ENCODE measurements around the gene PFKP. TPM values are rescaled to one million over a fixed set of nuclear protein-coding genes. Genes with fewer than 3 reads are reported as not detected.
"Not testable (repeated sequence)": the region's sequence is repeated elsewhere in the genome, so short reads cannot be mapped to it uniquely, and the experiment has no call there.

The PFKP gene
- polyA plus RNA-seq, 6 donors from 2014 or later: 26.3 to 51.2 (median 39.7) TPM

GRCh38 chr10:3099291-3100092 lies 32.1 kb downstream of the PFKP start:
- no peak overlapping the region for H3K4me3 Mint-ChIP-seq
- DNase-seq: no peak
- H3K36me3 Mint-ChIP-seq: peaks cover 27 to 31% of the 10 kb centered on the region in 2 donors
- peak overlapping the region in 2 of 6 donors; percentile 7 to 84 for H3K27ac Mint-ChIP-seq
- H3K9me3 Mint-ChIP-seq: no peaks in the 10 kb centered on the region
- no peaks in the 10 kb centered on the region for H3K27me3 Mint-ChIP-seq
- peaks cover 4 to 16% (median 15%) of the 10 kb centered on the region in 3 donors for H3K4me1 Mint-ChIP-seq
- no peak for ATAC-seq (ENCODE audit: low read depth in 2 of 2)

- Mint-ChIP-seq H3K27ac (no peak overlapping the region), H3K36me3 (peaks cover 25 to 34% of the 10 kb centered on the region in 2 donors), H3K9me3 (no peaks in the 10 kb centered on the region)
Measured at GRCh38 chr10:3100093-3100792, 32.9 kb downstream of the PFKP start.

GRCh38 chr10:3100856-3101640 lies 33.7 kb downstream of the PFKP start:
- ATAC-seq (ENCODE audit: low read depth in 2 of 2): no peak
- Mint-ChIP-seq H3K4me3 (no peak overlapping the region), H3K9me3 (no peaks in the 10 kb centered on the region), H3K27ac (peak overlapping the region in 1 of 6 donors; percentile 67), H3K36me3 (peaks cover 25 to 34% of the 10 kb centered on the region in 2 donors), H3K27me3 (no peaks in the 10 kb centered on the region), H3K4me1 (peaks cover 2 to 5% (median 4%) of the 10 kb centered on the region in 3 donors)
- DNase-seq: no peak

More at GRCh38 chr10:3100093-3100792, 32.9 kb downstream of the PFKP start:
- Mint-ChIP-seq H3K4me3 (no peak overlapping the region), H3K4me1 (peaks cover 4 to 12% (median 9%) of the 10 kb centered on the region in 3 donors), H3K27me3 (no peaks in the 10 kb centered on the region)
- ATAC-seq (ENCODE audit: low read depth in 2 of 2) (no peak), DNase-seq (no peak)

GRCh38 chr10:3102720-3103427 lies 35.5 kb downstream of the PFKP start:
- H3K4me3 Mint-ChIP-seq: no peak overlapping the region
- H3K9me3 Mint-ChIP-seq: no peaks in the 10 kb centered on the region
- H3K36me3 Mint-ChIP-seq: peaks cover 25 to 34% of the 10 kb centered on the region in 2 donors
- no peak for DNase-seq
- ATAC-seq (ENCODE audit: low read depth in 2 of 2): no peak
- no peaks in the 10 kb centered on the region for H3K27me3 Mint-ChIP-seq
- H3K4me1 Mint-ChIP-seq: peaks cover 0 to 4% (median 0%) of the 10 kb centered on the region in 3 donors
- peak overlapping the region in 1 of 6 donors; percentile 36 for H3K27ac Mint-ChIP-seq

GRCh38 chr10:3103646-3104045 lies 36.3 kb downstream of the PFKP start:
- Mint-ChIP-seq H3K4me3 (peak overlapping the region in 1 of 8 donors; percentile 53), H3K27me3 (no peaks in the 10 kb centered on the region), H3K36me3 (peaks cover 33 to 34% of the 10 kb centered on the region in 2 donors), H3K27ac (no peak overlapping the region), H3K9me3 (no peaks in the 10 kb centered on the region), H3K4me1 (peaks cover 0 to 4% (median 0%) of the 10 kb centered on the region in 3 donors)
- no peak for DNase-seq
- no peak for ATAC-seq (ENCODE audit: low read depth in 2 of 2)

- H3K4me1 Mint-ChIP-seq: peaks cover 0 to 4% (median 0%) of the 10 kb centered on the region in 3 donors
- H3K27ac Mint-ChIP-seq: no peak overlapping the region
- ATAC-seq (ENCODE audit: low read depth in 2 of 2) (no peak), DNase-seq (no peak)
- H3K36me3 Mint-ChIP-seq: peaks cover 30 to 34% of the 10 kb centered on the region in 2 donors
- no peak overlapping the region for H3K4me3 Mint-ChIP-seq
- no peaks in the 10 kb centered on the region for H3K9me3 Mint-ChIP-seq
- no peaks in the 10 kb centered on the region for H3K27me3 Mint-ChIP-seq
Measured at GRCh38 chr10:3104251-3104918, 37.0 kb downstream of the PFKP start.

GRCh38 chr10:3105166-3105565 lies 37.8 kb downstream of the PFKP start:
- no peak for DNase-seq
- no peak overlapping the region for H3K4me3 Mint-ChIP-seq
- H3K9me3 Mint-ChIP-seq: no peaks in the 10 kb centered on the region
- peaks cover 28% of the 10 kb centered on the region in 2 donors for H3K36me3 Mint-ChIP-seq
- no peak overlapping the region for H3K27ac Mint-ChIP-seq
- H3K4me1 Mint-ChIP-seq: peaks cover 0 to 3% (median 0%) of the 10 kb centered on the region in 3 donors
- ATAC-seq (ENCODE audit: low read depth in 2 of 2): no peak
- no peaks in the 10 kb centered on the region for H3K27me3 Mint-ChIP-seq

- DNase-seq (no peak), ATAC-seq (ENCODE audit: low read depth in 2 of 2) (no peak)
- H3K4me3 Mint-ChIP-seq: no peak overlapping the region
- H3K36me3 Mint-ChIP-seq: peaks cover 27 to 33% of the 10 kb centered on the region in 2 donors
- no peak overlapping the region for H3K27ac Mint-ChIP-seq
- H3K27me3 Mint-ChIP-seq: no peaks in the 10 kb centered on the region
- peaks cover 5 to 8% (median 5%) of the 10 kb centered on the region in 3 donors for H3K4me1 Mint-ChIP-seq
- H3K9me3 Mint-ChIP-seq: no peaks in the 10 kb centered on the region
Measured at GRCh38 chr10:3105905-3106304, 38.6 kb downstream of the PFKP start.

GRCh38 chr10:3106328-3106727 lies 39.0 kb downstream of the PFKP start:
- not testable (repeated sequence) for ATAC-seq (ENCODE audit: low read depth in 2 of 2); DNase-seq; H3K27ac Mint-ChIP-seq; H3K27me3 Mint-ChIP-seq; H3K4me3 Mint-ChIP-seq; H3K9me3 Mint-ChIP-seq
- Mint-ChIP-seq H3K4me1 (peaks cover 9 to 12% (median 9%) of the 10 kb centered on the region in 3 donors), H3K36me3 (peaks cover 24 to 33% of the 10 kb centered on the region in 2 donors)

GRCh38 chr10:3106928-3107425 lies 39.6 kb downstream of the PFKP start:
- Mint-ChIP-seq H3K36me3 (peaks cover 21 to 35% of the 10 kb centered on the region in 2 donors), H3K9me3 (no peaks in the 10 kb centered on the region), H3K27ac (no peak overlapping the region), H3K4me1 (peaks cover 13 to 14% (median 14%) of the 10 kb centered on the region in 3 donors), H3K27me3 (no peaks in the 10 kb centered on the region), H3K4me3 (no peak overlapping the region)
- no peak for DNase-seq
- ATAC-seq (ENCODE audit: low read depth in 2 of 2): no peak

- no peaks in the 10 kb centered on the region for H3K9me3 Mint-ChIP-seq
- no peaks in the 10 kb centered on the region for H3K27me3 Mint-ChIP-seq
- H3K4me1 Mint-ChIP-seq: peaks cover 13 to 14% (median 14%) of the 10 kb centered on the region in 3 donors
- no peak for ATAC-seq (ENCODE audit: low read depth in 2 of 2)
- DNase-seq: no peak
- H3K36me3 Mint-ChIP-seq: peaks cover 21 to 35% of the 10 kb centered on the region in 2 donors
- no peak overlapping the region for H3K4me3 Mint-ChIP-seq
- H3K27ac Mint-ChIP-seq: no peak overlapping the region
Measured at GRCh38 chr10:3107426-3107961, 40.1 kb downstream of the PFKP start.

GRCh38 chr10:3108033-3108432 lies 40.7 kb downstream of the PFKP start:
- ATAC-seq (ENCODE audit: low read depth in 2 of 2) (no peak), DNase-seq (no peak)
- Mint-ChIP-seq H3K27me3 (no peaks in the 10 kb centered on the region), H3K36me3 (peaks cover 21 to 32% of the 10 kb centered on the region in 2 donors), H3K27ac (no peak overlapping the region), H3K4me1 (peaks cover 13 to 14% (median 14%) of the 10 kb centered on the region in 3 donors), H3K4me3 (no peak overlapping the region), H3K9me3 (no peaks in the 10 kb centered on the region)

Data from naive B cell (primary cell).